Stimulated activated CD4-positive, alpha-beta T cell treated with anti-CD3 and anti-CD28 coated beads, TNF-alpha, amount 100 ng/mL, for 4 hours (primary cell): ENCODE results near the gene PRSS12.

ENCODE experiments used
- DNase-seq, 3 experiments: peaks; one replicate each; pipeline ENCODE4 v3.0.0-alpha.2; 2020; ENCODE audit warnings: low read depth in 3 of 3

Gene PRSS12

GRCh38 chr4:118357601-118358000 lies 4.8 kb upstream of the PRSS12 start:
- DNase-seq = no peak

- no peak for DNase-seq
Measured at GRCh38 chr4:118356731-118357130, 3.9 kb upstream of the PRSS12 start.

- no peak for DNase-seq
Measured at GRCh38 chr4:118356111-118356510, 3.3 kb upstream of the PRSS12 start.

DNA sequence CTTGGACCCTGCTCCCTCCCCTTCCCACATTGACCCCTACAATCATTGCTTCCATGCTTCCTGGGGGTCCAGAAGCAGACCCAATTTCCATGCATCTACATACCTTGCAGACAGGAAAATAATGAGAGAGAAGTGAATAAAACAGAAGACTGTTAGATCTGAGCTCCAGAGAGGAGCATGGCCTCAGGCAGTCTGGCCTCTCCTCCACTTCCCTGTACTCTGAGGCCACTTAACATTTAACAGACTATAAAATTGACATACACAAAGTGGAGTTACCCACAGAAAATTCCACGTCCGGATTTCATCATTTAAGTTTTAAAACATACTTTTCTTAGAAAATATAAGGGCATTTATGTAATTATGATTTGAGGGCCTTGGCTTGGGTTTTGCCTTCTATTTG lies 2.1 kb upstream of the PRSS12 start:
- no peak for DNase-seq

- DNase-seq = no peak
Measured at GRCh38 chr4:118353534-118354030, 779 bp upstream of the PRSS12 start.

DNA sequence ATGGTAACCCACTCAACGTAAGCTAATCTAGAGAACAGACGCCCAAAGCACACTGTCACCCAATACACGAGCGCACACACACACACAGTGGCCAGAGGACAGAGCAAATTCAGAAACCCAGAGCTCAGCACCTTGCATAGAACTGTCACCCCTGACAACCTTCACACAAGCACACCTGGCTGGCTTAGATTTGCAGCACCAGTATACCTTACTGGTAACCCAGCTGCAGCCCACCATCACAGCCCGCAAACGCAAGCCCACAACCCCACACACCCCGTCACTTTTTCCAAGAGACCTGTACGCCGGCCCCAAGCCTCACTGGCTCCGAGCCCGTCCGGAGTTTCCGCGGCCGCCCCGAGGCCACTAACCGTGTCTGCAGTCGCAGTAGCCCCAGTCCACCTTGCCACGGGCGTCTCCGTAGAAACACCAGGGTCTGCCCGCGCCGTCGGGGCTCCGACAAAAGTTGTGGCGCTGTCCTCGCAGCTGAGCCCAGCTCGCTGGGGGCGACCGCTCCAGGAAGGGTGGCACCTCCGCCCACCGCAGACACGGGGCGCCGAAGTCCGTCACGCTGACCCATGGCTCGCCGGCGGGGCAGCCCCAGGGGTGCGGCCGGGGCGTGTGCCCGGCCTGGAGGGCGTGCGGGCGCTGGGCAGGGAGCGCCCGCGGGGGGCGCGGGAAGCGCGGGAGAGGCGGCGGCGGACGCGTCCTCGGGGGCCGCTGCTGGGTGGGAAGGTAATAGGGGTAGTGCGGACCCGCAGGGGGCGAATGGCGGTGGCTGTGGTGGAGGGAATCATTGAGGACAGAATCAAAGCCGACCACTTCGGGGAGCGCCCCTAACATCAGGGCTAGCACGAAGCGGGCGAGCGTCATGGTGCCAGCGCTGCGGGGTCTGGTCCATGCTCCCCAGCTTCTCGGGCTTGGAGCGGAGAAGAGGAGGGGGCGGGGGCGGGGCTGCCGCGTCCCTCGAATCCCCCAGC lies 664 bp downstream of the PRSS12 start:
- DNase-seq = no peak

DNA sequence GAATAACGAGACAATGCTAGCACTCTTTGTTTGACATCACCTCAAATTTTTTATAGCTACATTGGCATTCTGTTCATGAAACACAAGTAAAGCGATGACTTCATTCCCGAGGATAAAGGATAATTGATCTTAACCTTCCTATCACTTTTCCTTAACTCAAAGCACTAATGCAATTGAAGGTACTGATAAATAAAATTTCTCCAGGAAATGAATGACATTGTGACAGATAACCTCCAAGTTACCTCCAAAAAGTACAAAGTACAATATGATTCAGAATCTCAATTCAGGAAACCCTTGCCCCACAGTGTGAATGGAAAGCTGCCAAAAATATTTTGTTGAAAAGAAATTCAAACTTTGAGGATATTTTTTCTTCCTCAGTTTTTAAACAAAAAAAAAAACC lies 1.8 kb downstream of the PRSS12 start:
- DNase-seq = no peak

GRCh38 chr4:118348886-118349285 lies 3.9 kb downstream of the PRSS12 start:
- no peak for DNase-seq

DNA sequence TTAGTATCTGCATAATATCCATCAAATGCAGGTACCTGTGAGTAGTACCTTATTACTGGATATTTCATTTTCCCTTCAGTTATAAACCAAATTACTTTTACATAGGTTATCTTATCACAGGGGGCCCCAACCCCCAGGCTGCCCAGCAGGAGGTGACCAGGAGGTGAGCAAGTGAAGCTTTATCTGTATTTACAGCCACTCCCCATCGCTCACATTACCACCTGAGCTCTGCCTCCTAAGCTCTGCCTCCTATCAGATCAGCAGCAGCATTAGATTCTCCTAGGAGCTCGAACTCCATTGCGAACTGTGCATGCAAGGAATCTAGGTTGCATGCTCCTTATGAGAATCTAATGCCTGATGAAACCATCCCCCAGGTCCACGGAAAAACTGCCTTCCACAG lies 6.3 kb downstream of the PRSS12 start:
- no peak for DNase-seq

DNA sequence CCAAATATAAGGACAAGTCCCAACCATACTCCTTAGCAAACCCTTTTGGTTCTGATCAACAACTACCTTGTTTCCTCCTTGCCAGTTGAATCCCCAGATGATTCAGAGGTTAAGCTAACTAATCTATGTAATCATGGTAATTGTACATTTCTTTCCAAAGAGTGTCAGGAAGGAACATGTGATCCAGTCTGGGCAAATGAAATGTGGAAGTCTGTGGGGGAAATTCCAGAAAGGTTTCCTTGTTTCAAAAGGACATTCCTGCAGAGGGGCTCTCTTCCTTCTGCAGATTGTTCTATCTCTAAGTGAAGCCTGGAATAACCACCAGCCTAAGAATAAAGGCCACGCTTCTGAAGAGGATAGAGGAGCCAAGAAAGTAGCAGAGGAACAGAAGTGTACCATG lies 7.0 kb downstream of the PRSS12 start:
- no peak for DNase-seq

GRCh38 chr4:118344801-118345200 lies 8.0 kb downstream of the PRSS12 start:
- DNase-seq = no peak

- no peak for DNase-seq
Measured at GRCh38 chr4:118343501-118343900, 9.3 kb downstream of the PRSS12 start.

DNA sequence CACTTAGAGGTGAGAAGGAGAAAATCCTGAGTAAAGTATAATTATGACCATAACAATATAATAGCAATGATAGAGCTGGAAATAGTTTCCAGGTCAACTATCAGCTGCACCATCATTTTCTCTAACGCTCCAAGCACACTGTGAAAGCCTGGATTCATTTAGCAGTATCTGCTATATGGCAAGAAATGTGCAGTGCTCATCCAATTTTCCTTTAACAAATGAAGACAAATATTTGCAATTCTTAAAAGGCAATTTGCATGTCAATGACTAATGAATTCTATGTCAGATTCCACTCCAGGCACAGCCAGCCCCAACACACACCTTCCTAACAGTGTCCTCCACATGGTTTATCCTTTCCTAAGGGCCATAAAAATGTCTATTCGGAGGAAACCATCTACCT lies 12.7 kb downstream of the PRSS12 start:
- DNase-seq = no peak

DNA sequence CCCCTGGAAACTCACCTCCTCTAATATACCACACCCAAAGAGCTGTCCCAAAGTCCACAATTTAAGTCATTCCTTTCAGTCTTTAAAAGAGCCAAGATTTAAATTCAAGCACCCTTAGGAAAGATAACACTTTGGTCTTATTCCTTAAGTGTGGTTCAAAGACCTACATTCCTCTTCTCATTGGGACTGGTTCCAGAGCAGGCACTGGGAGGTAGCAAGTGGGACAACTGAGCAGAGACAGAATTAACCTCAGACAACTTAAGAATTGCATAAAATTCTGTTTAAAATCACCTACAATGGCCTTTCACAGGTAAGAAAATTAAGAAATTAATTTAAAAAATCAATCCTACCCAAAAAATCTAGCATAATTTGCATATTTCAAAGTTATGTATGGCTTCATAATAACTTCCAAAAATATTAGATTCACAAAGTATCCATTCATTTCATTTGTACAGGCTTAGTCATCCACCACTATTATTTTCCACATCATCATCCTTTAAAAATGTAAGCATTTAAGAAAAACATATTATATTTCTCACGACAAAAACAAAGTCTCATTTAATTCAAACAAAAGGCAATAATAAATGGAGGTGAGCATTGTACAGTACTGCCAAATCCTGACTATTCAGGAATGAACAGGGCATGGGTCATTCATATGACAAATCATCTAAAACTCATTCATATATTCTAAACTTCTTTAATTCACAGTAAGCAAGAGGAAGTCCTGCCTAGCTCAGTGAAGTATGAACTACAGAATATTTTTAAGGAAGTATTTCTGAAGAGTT lies 13.6 kb downstream of the PRSS12 start:
- no peak for DNase-seq

GRCh38 chr4:118338518-118338917 lies 14.3 kb downstream of the PRSS12 start:
- DNase-seq = no peak

DNA sequence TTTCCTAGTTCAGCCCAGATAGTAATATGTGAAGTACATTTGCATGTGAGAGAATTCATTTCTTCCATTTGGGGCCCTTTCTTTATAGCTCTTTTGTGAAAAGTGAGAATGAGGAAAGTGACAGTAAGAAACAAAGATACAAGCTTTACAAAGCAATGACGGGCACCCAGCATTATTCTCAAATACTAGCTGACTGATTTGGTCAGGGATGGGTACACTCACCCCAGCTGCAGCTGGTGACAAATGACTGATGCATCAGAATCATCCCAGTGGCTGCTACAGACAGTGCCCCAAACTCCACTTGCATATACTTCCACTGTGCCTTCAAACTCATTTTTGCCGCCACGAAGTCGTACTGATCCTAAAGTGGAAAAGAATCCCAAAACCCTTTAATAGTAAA lies 14.8 kb downstream of the PRSS12 start:
- no peak for DNase-seq

GRCh38 chr4:118335774-118336173 lies 17.0 kb downstream of the PRSS12 start:
- no peak for DNase-seq

- no peak for DNase-seq
Measured at GRCh38 chr4:118335324-118335723, 17.5 kb downstream of the PRSS12 start.

DNA sequence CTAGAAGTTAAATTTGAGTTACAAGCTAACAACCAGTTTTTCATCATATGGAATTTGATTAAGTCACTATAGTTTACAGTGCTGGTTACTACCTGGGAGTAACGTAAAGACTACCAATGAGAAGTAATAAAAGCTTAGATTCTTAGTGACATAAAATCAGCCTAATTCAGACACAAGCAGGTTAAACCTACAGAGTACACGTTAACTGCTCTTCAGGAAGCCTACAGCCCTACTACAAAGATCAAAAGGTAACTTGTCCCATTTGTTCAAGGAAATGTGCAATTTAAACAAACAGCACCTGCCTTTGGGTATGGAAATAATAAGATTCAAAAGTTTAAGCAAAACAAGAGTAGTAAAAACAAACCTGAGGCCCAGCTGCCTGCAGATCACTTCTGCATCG lies 21.5 kb downstream of the PRSS12 start:
- no peak for DNase-seq

- DNase-seq = no peak
Measured at GRCh38 chr4:118329849-118330248, 23.0 kb downstream of the PRSS12 start.

DNA sequence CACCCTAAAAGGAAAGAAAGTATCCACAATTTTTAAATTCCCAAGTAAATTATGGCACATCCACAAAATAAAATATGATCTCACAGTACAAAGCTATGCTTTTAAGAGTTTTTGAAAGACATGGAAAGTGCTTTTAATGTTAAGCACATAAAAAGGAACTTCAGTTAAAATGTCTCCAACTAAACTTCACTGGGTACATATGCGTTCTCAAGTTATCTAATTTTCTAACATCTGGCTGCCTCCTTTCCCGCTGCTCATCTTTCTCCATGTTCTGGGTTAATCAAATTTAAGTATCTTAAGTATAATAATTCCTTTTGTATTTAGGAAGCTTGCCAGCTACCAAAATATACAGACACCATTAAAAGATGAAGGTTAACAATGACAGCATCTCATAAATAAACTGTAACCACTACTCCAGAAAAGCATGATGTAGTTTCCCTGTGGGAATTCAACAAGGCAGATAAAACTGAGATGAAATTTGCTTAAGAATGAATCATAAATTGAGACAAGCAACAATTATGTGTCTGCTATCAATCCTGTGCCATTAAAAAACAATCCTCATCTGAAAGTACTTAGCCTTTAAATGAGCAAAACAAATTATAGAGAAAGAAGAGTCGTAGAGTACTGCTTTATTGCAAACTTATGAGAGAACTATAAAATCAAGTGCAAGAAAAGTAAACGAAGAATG lies 25.1 kb downstream of the PRSS12 start:
- no peak for DNase-seq

DNA sequence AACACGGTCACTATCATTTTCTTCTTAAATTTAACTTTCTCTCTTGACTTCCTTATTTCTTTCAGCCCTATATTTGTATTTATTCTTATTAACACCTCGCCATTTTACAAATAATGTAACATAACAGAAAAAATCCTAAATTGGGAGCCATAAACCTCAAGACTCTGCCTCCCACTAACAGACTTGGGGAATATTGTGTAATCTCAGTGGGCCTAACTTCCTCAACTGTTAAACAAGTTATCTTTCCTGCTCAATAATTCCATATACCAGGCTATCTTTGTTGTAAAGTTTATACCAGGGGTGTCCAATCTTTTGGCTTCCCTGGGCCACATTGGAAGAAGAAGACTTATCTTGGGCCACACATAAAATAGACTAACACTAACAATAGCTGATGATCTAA lies 26.2 kb downstream of the PRSS12 start:
- DNase-seq = no peak
